ENCODE data around the gene DENND1B. TPM values are rescaled to one million over a fixed set of nuclear protein-coding genes. Genes with fewer than 3 reads are reported as not detected.

DENND1B gene
- total and polyA plus RNA-seq, 2 of the 13 experiments (the other 11 are each of a cell fraction or from before 2014, with no cell fraction given): 2.6 to 5.7 TPM

GRCh38 chr1:197464044-197464443 is 311.2 kb downstream of the DENND1B start:
- Histone ChIP-seq H4K20me1 (ENCODE audit: insufficient read depth, low read length) (no peaks in the 10 kb centered on the region), H3K36me3 (replicated peaks in 1 of 2; ENCODE audit: control insufficient read depth in 1 of 2, insufficient read depth in 2 of 2, low read length in 2 of 2) (no peaks in the 10 kb centered on the region), H3K4me3 (replicated peaks in 1 of 3; ENCODE audit: insufficient read depth in 1 of 3, low read depth in 2 of 3, low read length in 3 of 3) (no peak overlapping the region), H3K27me3 (ENCODE audit: control insufficient read depth in 1 of 2, insufficient read depth in 2 of 2, low read length in 2 of 2) (no peaks in the 10 kb centered on the region), H3K9me3 (ENCODE audit: low read length) (no peaks in the 10 kb centered on the region), H3K4me2 (ENCODE audit: low read depth, low read length) (no peak overlapping the region), H3K79me2 (ENCODE audit: insufficient read depth, low read length) (no peaks in the 10 kb centered on the region), H3K4me1 (ENCODE audit: insufficient read depth, low read length) (peaks cover 14% of the 10 kb centered on the region), H3K27ac (ENCODE audit: extremely low read length, insufficient read depth, low read length) (no peak overlapping the region), H3K9ac (ENCODE audit: insufficient read depth, low read depth, low read length) (no peak overlapping the region), H2AFZ (ENCODE audit: low read length) (no peak overlapping the region)
- in situ Hi-C loops (cut with HindIII; ENCODE audit: extremely low pct_ligation_motif_present, low pct_unique_long_range_greater_than_20kb): no loop called here
- DNase-seq (ENCODE audit: low spot score) (peak; percentile 44), FAIRE-seq (peak; percentile 40), ATAC-seq (peak; percentile 90)
- TF ChIP-seq ETV6 (CRISPR knock-in tag; conservative IDR thresholded peaks at IDR 0.05) (no peak), ZBTB20 (CRISPR knock-in tag; IDR thresholded peaks at IDR 0.05; ENCODE audit: borderline replicate concordance, low read depth) (no peak), CEBPG (CRISPR knock-in tag; IDR thresholded peaks at IDR 0.05) (peak; percentile 68), ZNF605 (CRISPR knock-in tag; IDR thresholded peaks at IDR 0.05) (no peak), CEBPB (IDR thresholded peaks at IDR 0.05; ENCODE audit: borderline replicate concordance, low read depth, low read length) (peak; percentile 87), IKZF4 (CRISPR knock-in tag; IDR thresholded peaks at IDR 0.05; ENCODE audit: borderline replicate concordance, low read depth, not compliant biosample characterization) (no peak)
- 0% methylated on average over 7 of the region's 7 CpGs for WGBS (ENCODE audit: low lambda C conversion rate)
- intact Hi-C loops (cut with micrococcal nuclease; ENCODE audit: unreplicated experiment): no loop called here
- POLR2A ChIA-PET: no interaction called here
- no TSS peak for BruUV-seq (replicated peaks)
- CTCF ChIA-PET (ENCODE audit: low intra/inter-chr PET ratio, low total read pairs): no interaction called here

DNA sequence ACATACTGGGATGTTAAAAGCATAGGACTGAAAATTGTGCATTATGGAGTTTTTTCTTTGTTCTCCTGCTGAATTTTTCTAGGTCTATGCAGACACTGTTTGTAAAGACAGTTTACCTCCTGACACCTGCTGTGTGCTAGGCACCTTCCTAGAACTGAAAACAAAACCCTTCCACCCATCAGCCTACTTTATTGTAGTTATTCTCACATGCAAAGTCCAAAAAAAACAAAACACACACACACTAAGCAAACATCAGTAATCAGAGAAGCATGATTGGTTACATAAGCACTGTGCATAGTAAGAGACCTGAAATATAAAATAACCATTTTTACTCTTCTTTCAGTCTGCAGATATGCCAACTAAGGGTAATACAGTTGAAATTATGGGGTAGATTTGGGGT is 312.1 kb downstream of the DENND1B start:
- no peaks in the 10 kb centered on the region for H3K36me3 ChIP-seq (replicated peaks in 1 of 2; ENCODE audit: control insufficient read depth in 1 of 2, insufficient read depth in 2 of 2, low read length in 2 of 2)
- no peak overlapping the region for H3K9ac ChIP-seq (ENCODE audit: insufficient read depth, low read depth, low read length)
- DNase-seq (ENCODE audit: low spot score) (no peak), ATAC-seq (no peak; the same call in 2 of the 3 replicates), FAIRE-seq (no peak)
- H3K79me2 ChIP-seq (ENCODE audit: insufficient read depth, low read length): no peaks in the 10 kb centered on the region
- ChIA-PET POLR2A (no interaction called here), CTCF (ENCODE audit: low intra/inter-chr PET ratio, low total read pairs) (no interaction called here)
- intact Hi-C loops (cut with micrococcal nuclease; ENCODE audit: unreplicated experiment): no loop called here
- TF ChIP-seq ELF4 (CRISPR knock-in tag; IDR thresholded peaks at IDR 0.05; ENCODE audit: borderline replicate concordance) (no peak), SOX5 (CRISPR knock-in tag; IDR thresholded peaks at IDR 0.05; ENCODE audit: borderline replicate concordance) (peak; percentile 19; the same call in 1 of the 2 replicates), SOX13 (IDR thresholded peaks at IDR 0.05) (no peak), SOX13 (CRISPR knock-in tag; conservative IDR thresholded peaks at IDR 0.05 in 1 of 2, IDR thresholded peaks at IDR 0.05 in 1 of 2) (peak in 1 of 2 experiments; percentile 31; a peak in 1 of 4 replicates)
- no peaks in the 10 kb centered on the region for H4K20me1 ChIP-seq (ENCODE audit: insufficient read depth, low read length)
- in situ Hi-C loops (cut with HindIII; ENCODE audit: extremely low pct_ligation_motif_present, low pct_unique_long_range_greater_than_20kb): no loop called here
- no peak overlapping the region for H3K4me3 ChIP-seq (replicated peaks in 1 of 3; ENCODE audit: insufficient read depth in 1 of 3, low read depth in 2 of 3, low read length in 3 of 3)
- no TSS peak for BruUV-seq (replicated peaks)
- H3K4me2 ChIP-seq (ENCODE audit: low read depth, low read length): no peak overlapping the region
- no peak overlapping the region for H3K27ac ChIP-seq (ENCODE audit: extremely low read length, insufficient read depth, low read length)
- H2AFZ ChIP-seq (ENCODE audit: low read length): no peak overlapping the region
- H3K9me3 ChIP-seq (ENCODE audit: low read length): no peaks in the 10 kb centered on the region
- no peaks in the 10 kb centered on the region for H3K27me3 ChIP-seq (ENCODE audit: control insufficient read depth in 1 of 2, insufficient read depth in 2 of 2, low read length in 2 of 2)
- H3K4me1 ChIP-seq (ENCODE audit: insufficient read depth, low read length): peaks cover 14% of the 10 kb centered on the region
